CD14-positive monocyte (primary cell): ENCODE measurements around the gene TSPEAR. TPM values are rescaled to one million over a fixed set of nuclear protein-coding genes. Genes with fewer than 3 reads are reported as not detected.
"Not testable (repeated sequence)": the region's sequence is repeated elsewhere in the genome, so short reads cannot be mapped to it uniquely, and the experiment has no call there.

Experiments used
- DNase-seq, 3 donors: peaks; one replicate each; pipeline ENCODE4 v3.0.0-alpha.2; 2011 to 2022
- H2AFZ ChIP-seq: 2 replicates; pipeline ENCODE4 v1.6.0; 2012; ENCODE audit warnings: mild to moderate bottlenecking, low read depth, low read length, inconsistent platforms; ENCODE audit not compliant: insufficient read depth, poor library complexity, severe bottlenecking
- H3K27ac ChIP-seq, 2 donors: 1 replicate in 1 of 2; 2 replicates in 1 of 2; pipeline ENCODE4 v1.5.1; 2012 to 2013; ENCODE audit warnings: low read length in 2 of 2, control low read depth in 1 of 2, inconsistent platforms in 1 of 2, low read depth in 1 of 2, mild to moderate bottlenecking in 1 of 2
- H3K27me3 ChIP-seq, 2 donors: one replicate each; pipeline versions ENCODE4 v1.6.0 to v1.6.1; 2011 to 2013; ENCODE audit warnings: low read length in 2 of 2; ENCODE audit not compliant: control insufficient read depth in 2 of 2, insufficient read depth in 2 of 2
- H3K36me3 ChIP-seq, 2 donors: replicated peaks in 1 of 2; 1 replicate in 1 of 2; 2 replicates in 1 of 2; pipeline versions ENCODE4 v1.5.1 to v1.6.1; 2012 to 2013; ENCODE audit warnings: low read length in 2 of 2, control low read depth in 1 of 2, inconsistent platforms in 1 of 2, mild to moderate bottlenecking in 1 of 2; ENCODE audit not compliant: insufficient read depth in 2 of 2, control insufficient read depth in 1 of 2
- H3K4me1 ChIP-seq, 2 donors: 1 replicate in 1 of 2; 2 replicates in 1 of 2; pipeline versions ENCODE4 v1.5.1 to v1.6.1; 2012 to 2013; ENCODE audit warnings: low read length in 2 of 2, control low read depth in 1 of 2, inconsistent platforms in 1 of 2, mild to moderate bottlenecking in 1 of 2, moderate library complexity in 1 of 2; ENCODE audit not compliant: insufficient read depth in 2 of 2, control insufficient read depth in 1 of 2
- H3K4me2 ChIP-seq: replicated peaks from 2 replicates; pipeline ENCODE3; 2012; ENCODE audit warnings: low read length, moderate library complexity, mild to moderate bottlenecking; ENCODE audit not compliant: poor library complexity, severe bottlenecking; ENCODE audit errors: extremely low read depth
- H3K4me3 ChIP-seq, 3 experiments: fragments of 200-600 bp in 1 of 3; sonication (generic) in 1 of 3; replicated peaks in 1 of 3; 1 replicate in 2 of 3; 2 replicates in 1 of 3; pipeline ENCODE4 v1.5.1; 2011 to 2013; ENCODE audit warnings: low read length in 3 of 3, mild to moderate bottlenecking in 3 of 3, control low read depth in 2 of 3, low read depth in 2 of 3, inconsistent platforms in 1 of 3, moderate library complexity in 1 of 3
- H3K79me2 ChIP-seq: 2 replicates; pipeline ENCODE4 v1.6.0; 2012; ENCODE audit warnings: mild to moderate bottlenecking, control low read depth, inconsistent platforms, low read length, moderate library complexity; ENCODE audit not compliant: insufficient read depth
- H3K9ac ChIP-seq: 2 replicates; pipeline ENCODE4 v1.6.0; 2017; ENCODE audit warnings: low read length, mild to moderate bottlenecking; ENCODE audit not compliant: insufficient read depth, poor library complexity, severe bottlenecking
- H3K9me3 ChIP-seq, 2 donors: replicated peaks in 1 of 2; 1 replicate in 1 of 2; 2 replicates in 1 of 2; pipeline versions ENCODE4 v1.5.1 to v1.6.1; 2012 to 2013; ENCODE audit warnings: low read length in 2 of 2, control low read depth in 1 of 2; ENCODE audit not compliant: control insufficient read depth in 1 of 2, insufficient read depth in 1 of 2
- H4K20me1 ChIP-seq: 2 replicates; pipeline ENCODE4 v1.6.0; 2012; ENCODE audit warnings: mild to moderate bottlenecking, low read length, control low read depth, moderate library complexity; ENCODE audit not compliant: insufficient read depth
- H3K27ac Mint-ChIP-seq, 7 donors: one replicate each; pipeline ENCODE4 v1.8.0; 2020; ENCODE audit warnings: mild to moderate bottlenecking in 7 of 7, mixed read lengths in 7 of 7, moderate library complexity in 6 of 7, inconsistent platforms in 2 of 7
- H3K27me3 Mint-ChIP-seq, 3 donors: one replicate each; pipeline ENCODE4 v1.8.0; 2021 to 2022; ENCODE audit warnings: low read depth in 3 of 3, mild to moderate bottlenecking in 3 of 3, mixed read lengths in 3 of 3, moderate library complexity in 3 of 3, inconsistent platforms in 1 of 3
- H3K36me3 Mint-ChIP-seq, 2 donors: one replicate each; pipeline ENCODE4 v1.8.0; 2020; ENCODE audit warnings: mixed read lengths in 2 of 2, inconsistent platforms in 1 of 2, mild to moderate bottlenecking in 1 of 2
- H3K4me1 Mint-ChIP-seq: one replicate; pipeline ENCODE4 v1.8.0; 2020; ENCODE audit warnings: mild to moderate bottlenecking, mixed read lengths
- H3K4me3 Mint-ChIP-seq, 2 donors: one replicate each; pipeline ENCODE4 v1.8.0; 2020; ENCODE audit warnings: mild to moderate bottlenecking in 2 of 2, mixed read lengths in 2 of 2, moderate library complexity in 1 of 2
- H3K9me3 Mint-ChIP-seq, 7 donors: one replicate each; pipeline ENCODE4 v1.8.0; 2020 to 2022; ENCODE audit warnings: mixed read lengths in 7 of 7, mild to moderate bottlenecking in 6 of 7, moderate library complexity in 6 of 7, inconsistent platforms in 2 of 7
- CTCF ChIP-seq: fragments of 200-600 bp; IDR thresholded peaks from one replicate; pipeline ENCODE4 v1.8.0; 2022; ENCODE audit warnings: antibody characterized with exemption, mild to moderate bottlenecking
- WGBS: methylation state at CpG from one replicate; pipeline ENCODE4 v1.1.5; 2013; ENCODE audit warnings: missing lambda C conversion rate; ENCODE audit not compliant: insufficient coverage; 5-methylcytosine and 5-hydroxymethylcytosine counted together
- intact Hi-C, 2 donors: fragments of 100-400 bp; cut with micrococcal nuclease; formaldehyde crosslinking; loops; one replicate each; pipeline versions ENCODE4 v1.15.0 to v1.15.1; 2023
- polyA plus RNA-seq, 3 donors: library from polyadenylated mRNA; depleted of rRNA in 1 of 3; unstranded in 2 of 3; stranded (reverse) in 1 of 3; fragments of 300-500 nt in 2 of 3; fragments of >200 nt in 1 of 3; fragmentation: Illumina TruSeq in 2 of 3; gene quantifications; 1 replicate in 2 of 3; 2 replicates in 1 of 3; pipeline ENCODE4 v1.2.3, GENCODE V29; 2012 to 2021

TSPEAR gene
- polyA plus RNA-seq, 3 donors = not detected

DNA sequence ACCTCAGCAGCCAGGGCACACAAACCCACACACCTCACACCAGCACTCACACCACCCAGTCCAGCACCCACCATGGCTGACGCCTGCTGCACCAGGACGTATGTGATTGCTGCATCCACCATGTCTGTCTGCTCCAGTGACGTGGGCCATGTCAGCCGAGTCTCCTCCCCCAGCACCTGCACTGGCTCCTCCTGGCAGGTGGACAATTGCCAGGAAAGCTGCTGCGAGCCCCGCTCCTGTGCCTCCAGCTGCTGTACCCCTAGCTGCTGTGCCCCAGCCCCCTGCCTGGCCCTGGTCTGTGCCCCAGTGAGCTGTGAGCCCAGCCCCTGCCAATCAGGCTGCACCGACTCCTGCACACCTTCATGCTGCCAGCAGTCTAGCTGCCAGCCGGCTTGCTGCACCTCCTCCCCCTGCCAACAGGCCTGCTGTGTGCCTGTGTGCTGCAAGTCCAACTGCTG lies 99.3 kb downstream of the TSPEAR start, which contains the start of gene KRTAP10-8:
KRTAP10-8 (plus strand) TSS at position 51 of the 458 bp plus-strand sequence; CDS start at position 73, 22 bp downstream.
- H3K36me3 ChIP-seq = no peaks in the 10 kb centered on the region
- H3K4me1 ChIP-seq = no peaks in the 10 kb centered on the region
- no peak within 1 kb of the TSS for H3K9ac ChIP-seq
- H3K36me3 Mint-ChIP-seq = no peaks in the 10 kb centered on the region
- H2AFZ ChIP-seq = no peak within 1 kb of the TSS
- TF ChIP-seq CTCF = no peak
- H3K4me3 ChIP-seq = no peak within 1 kb of the TSS
- DNase-seq = no peak
- no peak within 1 kb of the TSS for H3K27ac Mint-ChIP-seq
- H3K27ac ChIP-seq = no peak within 1 kb of the TSS
- intact Hi-C loops = no loop called here
- no peaks in the 10 kb centered on the region for H3K4me1 Mint-ChIP-seq
- peaks cover 20 to 37% (median 31%) of the 10 kb centered on the region in 7 donors for H3K9me3 Mint-ChIP-seq
- 97% methylated on average over 8 of the region's 8 CpGs for WGBS
- H4K20me1 ChIP-seq = no peaks in the 10 kb centered on the region
- peaks cover 19 to 25% of the 10 kb centered on the region in 2 donors for H3K9me3 ChIP-seq
- peaks cover 0 to 9% (median 3%) of the 10 kb centered on the region in 3 donors for H3K27me3 Mint-ChIP-seq
- H3K79me2 ChIP-seq = no peaks in the 10 kb centered on the region
- H3K4me2 ChIP-seq = no peak within 1 kb of the TSS
- no peak within 1 kb of the TSS for H3K4me3 Mint-ChIP-seq
- H3K27me3 ChIP-seq = no peaks in the 10 kb centered on the region

DNA sequence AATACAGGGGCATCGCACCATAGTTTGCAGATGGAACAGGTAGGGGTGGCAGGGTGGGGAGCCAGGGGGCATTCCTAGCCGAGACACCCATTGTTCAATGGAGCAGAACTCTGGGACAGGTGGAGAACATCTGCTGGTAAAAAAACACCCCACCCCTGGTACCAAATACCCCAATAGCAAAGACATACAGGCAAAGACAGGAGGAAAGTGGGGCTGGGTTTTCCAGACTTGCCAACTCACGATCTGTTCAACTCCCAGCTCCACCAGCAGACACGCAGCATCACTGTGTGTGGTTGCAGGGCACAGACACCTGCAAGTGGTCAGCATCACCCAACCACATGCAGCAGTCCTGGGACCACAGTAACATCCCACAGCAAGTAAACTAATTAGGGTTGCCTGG lies 99.8 kb downstream of the TSPEAR start:
- H3K4me2 ChIP-seq = no peak overlapping the region
- Mint-ChIP-seq H3K36me3 (no peaks in the 10 kb centered on the region), H3K4me3 (no peak overlapping the region), H3K9me3 (peaks cover 22 to 37% (median 31%) of the 10 kb centered on the region in 7 donors), H3K4me1 (no peaks in the 10 kb centered on the region), H3K27me3 (peaks cover 3 to 9% (median 3%) of the 10 kb centered on the region in 3 donors), H3K27ac (no peak overlapping the region)
- H3K4me3 ChIP-seq = no peak overlapping the region
- H2AFZ ChIP-seq = no peak overlapping the region
- no peak overlapping the region for H3K9ac ChIP-seq
- H3K79me2 ChIP-seq = no peaks in the 10 kb centered on the region
- intact Hi-C loops = no loop called here
- H3K4me1 ChIP-seq = no peaks in the 10 kb centered on the region
- WGBS = no CpG with 5 or more reads among the region's 4 CpGs
- no peaks in the 10 kb centered on the region for H3K27me3 ChIP-seq
- TF ChIP-seq CTCF = no peak
- H3K27ac ChIP-seq = no peak overlapping the region
- H4K20me1 ChIP-seq = no peaks in the 10 kb centered on the region
- H3K9me3 ChIP-seq = peaks cover 19 to 25% of the 10 kb centered on the region in 2 donors
- no peak for DNase-seq
- no peaks in the 10 kb centered on the region for H3K36me3 ChIP-seq

DNA sequence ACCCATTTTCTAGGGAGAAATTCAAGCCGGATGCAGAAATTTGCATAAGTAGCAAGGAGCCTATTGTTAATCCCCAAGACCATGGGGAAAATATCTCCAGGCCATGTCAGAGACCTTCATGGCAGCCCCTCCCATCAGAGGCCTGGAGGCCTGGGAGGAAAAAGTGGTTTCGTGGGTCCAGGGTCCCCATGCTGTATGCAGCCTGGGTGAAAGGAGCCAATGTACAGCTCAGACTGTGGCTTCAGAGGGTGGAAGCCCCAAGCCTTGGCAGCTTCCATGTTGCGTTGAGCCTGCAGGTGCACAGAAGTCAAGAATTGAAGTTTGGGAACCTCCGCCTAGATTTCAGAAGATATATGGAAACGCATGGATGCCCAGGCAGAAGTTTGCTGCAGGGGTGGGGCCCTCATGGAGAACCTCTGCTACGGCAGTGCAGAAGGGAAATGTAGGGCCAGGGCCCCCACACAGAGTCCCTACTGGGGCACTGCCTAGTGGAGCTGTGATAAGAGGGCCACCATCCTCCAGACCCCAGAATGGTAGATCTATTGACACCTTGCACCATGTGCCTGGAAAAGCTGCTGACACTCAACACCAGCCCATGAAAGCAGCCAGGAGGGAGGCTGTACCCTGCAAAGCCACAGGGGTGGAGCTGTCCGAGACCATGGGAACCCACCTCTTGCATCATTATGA lies 101.1 kb downstream of the TSPEAR start:
- H3K9me3 ChIP-seq = peaks cover 19 to 25% of the 10 kb centered on the region in 2 donors
- H3K27ac Mint-ChIP-seq, H3K79me2 ChIP-seq, H3K36me3 Mint-ChIP-seq, H4K20me1 ChIP-seq, H3K4me3 ChIP-seq, H3K4me1 ChIP-seq, H3K27ac ChIP-seq, H3K9ac ChIP-seq, H3K36me3 ChIP-seq, H3K4me3 Mint-ChIP-seq, H3K4me2 ChIP-seq, H3K27me3 ChIP-seq, DNase-seq, H3K4me1 Mint-ChIP-seq, H2AFZ ChIP-seq, intact Hi-C loops, H3K27me3 Mint-ChIP-seq: not testable (repeated sequence)
- 96% methylated on average over 4 of the region's 7 CpGs for whole genome bisulfite sequencing
- peaks cover 23 to 41% (median 32%) of the 10 kb centered on the region in 7 donors for H3K9me3 Mint-ChIP-seq
